IPS DF 4.7 (cell line): ENCODE results near the gene DGAT2L6.
"Not testable (repeated sequence)": the region's sequence is repeated elsewhere in the genome, so short reads cannot be mapped to it uniquely, and the experiment has no call there.

ENCODE experiments used
- DNase-seq: peaks from one replicate; pipeline ENCODE4 v3.0.0-alpha.2; 2013; ENCODE audit warnings: low spot score; ENCODE audit errors: extremely low read depth

Gene DGAT2L6

GRCh38 chrX:70196961-70197720, 19.9 kb downstream of the DGAT2L6 start:
- DNase-seq = peak; percentile 16

GRCh38 chrX:70201732-70202131, 24.4 kb downstream of the DGAT2L6 start:
- no peak for DNase-seq

GRCh38 chrX:70208479-70208878, 31.2 kb downstream of the DGAT2L6 start:
- DNase-seq = no peak

DNA sequence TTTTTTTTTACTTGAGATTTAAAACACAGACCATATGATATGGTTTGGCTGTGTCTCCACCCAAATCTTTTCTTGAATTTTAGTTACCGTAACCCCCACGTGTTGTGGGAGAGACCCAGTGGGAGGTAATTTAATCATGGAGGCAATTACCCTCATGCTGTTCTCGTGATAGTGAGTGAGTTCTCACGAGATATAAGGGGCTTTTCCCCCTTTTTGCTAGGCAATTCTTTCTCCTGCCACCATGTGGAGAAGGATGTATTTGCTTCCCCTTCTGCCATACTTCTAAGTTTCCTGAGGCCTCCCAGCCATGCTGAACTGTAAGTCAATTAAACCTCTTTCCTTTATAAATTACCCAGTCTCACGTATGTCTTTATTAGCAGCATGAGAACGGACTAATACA, 32.3 kb downstream of the DGAT2L6 start:
- DNase-seq = not testable (repeated sequence)

GRCh38 chrX:70219938-70220764, 42.9 kb downstream of the DGAT2L6 start:
- no peak for DNase-seq

DNA sequence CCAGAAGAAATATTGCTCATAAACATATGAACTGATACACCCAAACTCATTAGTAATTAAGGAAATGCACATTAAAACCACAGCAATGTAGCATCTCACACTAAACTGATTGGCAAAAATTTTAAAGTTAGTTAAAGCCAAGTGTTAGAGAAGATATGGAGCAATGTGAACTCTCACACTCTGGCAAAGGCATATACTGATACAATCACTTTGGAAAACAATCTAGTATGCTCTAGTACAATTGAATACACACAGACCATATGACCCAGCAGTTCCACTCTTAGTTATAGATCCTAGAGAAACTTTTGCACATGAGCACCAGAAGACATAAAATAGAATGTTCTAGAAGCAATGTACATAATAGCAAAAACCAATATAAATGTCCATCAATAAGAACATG, 48.8 kb downstream of the DGAT2L6 start:
- no peak for DNase-seq

DNA sequence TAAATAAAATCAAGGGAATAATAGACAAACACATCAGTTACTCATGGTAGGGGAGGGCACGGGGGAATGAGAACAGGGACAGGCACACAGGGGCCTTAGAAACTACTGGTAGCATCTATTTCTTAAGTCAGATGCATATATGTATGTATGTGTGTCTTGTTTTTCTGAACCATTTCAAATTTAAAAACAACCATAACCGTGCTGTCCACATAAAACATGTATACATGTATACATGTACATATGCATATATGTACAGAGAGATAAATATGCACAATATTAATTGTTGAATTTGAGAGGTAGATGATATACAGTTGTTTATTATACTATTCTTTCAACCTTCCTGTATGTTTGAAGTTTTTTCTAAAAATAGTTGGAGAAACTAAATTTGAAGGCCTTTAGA, 49.4 kb downstream of the DGAT2L6 start:
- no peak for DNase-seq

- DNase-seq = no peak
Observed at GRCh38 chrX:70231666-70232065, 54.4 kb downstream of the DGAT2L6 start.

- no peak for DNase-seq
Observed at GRCh38 chrX:70234355-70234754, 57.1 kb downstream of the DGAT2L6 start, which contains the start of gene AWAT1. TSS of gene AWAT1 (plus strand) at chrX:70234655. CDS start at chrX:70234696, 41 bp downstream.

DNA sequence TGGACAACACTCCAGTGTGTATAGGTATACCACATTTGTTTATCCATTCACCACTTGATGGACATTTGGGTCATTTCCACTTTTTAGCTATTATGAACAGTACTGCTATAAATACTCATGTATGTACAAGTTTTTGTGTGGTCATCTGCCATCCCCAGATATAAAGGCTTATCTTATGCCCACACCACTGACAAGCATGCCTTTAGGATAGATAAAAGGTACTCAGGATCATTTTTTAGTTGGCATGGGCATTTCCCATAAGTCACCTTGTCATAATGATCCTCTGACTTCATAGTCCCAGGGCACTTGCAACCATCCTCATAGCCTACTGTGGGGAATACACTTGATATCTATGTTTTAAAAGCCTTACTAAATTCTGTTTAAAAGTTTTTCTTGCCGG, 63.5 kb downstream of the DGAT2L6 start:
- DNase-seq = no peak

DNA sequence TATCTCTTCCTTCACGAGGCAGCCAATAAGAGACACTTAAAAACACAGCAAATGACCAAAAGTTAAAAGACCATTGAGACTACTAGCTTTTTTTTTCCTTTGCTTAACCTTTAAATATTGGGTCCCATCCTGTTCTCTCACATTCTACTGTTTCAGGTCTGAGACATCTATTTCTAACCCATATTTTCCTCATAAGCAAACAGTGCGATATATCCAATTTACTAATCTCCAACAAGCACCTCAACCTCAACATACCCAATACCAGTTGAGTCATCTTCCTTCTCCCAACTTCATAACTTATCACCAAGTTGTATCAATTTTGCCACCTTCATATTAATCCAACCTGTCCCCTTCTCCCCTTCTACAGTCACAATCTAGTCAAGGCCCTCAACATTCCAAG, 64.2 kb downstream of the DGAT2L6 start:
- DNase-seq = no peak

DNA sequence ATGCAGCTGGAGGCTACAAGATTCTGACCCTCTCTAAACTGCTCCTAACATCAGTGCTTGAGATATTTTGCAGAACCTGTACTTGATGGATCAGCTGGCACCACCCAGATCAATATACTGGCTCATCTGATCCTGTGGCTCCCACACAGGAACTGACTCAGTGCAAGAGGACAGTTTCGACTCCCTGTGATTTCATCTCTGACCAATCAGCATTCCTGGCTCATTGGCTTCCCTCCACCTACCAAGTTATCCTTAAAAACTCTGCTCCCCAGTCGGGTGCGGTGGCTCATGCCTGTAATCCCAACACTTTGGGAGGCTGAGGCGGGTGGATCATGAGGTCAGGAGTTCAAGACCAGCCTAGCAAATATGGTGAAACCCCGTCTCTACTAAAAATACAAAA, 66.3 kb downstream of the DGAT2L6 start:
- not testable (repeated sequence) for DNase-seq

GRCh38 chrX:70244881-70245280, 67.6 kb downstream of the DGAT2L6 start:
- DNase-seq = no peak

- no peak for DNase-seq
Observed at GRCh38 chrX:70247252-70247651, 70.0 kb downstream of the DGAT2L6 start.

- DNase-seq = no peak
Observed at GRCh38 chrX:70252491-70252890, 75.2 kb downstream of the DGAT2L6 start.

- no peak for DNase-seq
Observed at GRCh38 chrX:70253377-70254062, 76.2 kb downstream of the DGAT2L6 start.

- DNase-seq = no peak
Observed at GRCh38 chrX:70254063-70254400, 76.7 kb downstream of the DGAT2L6 start.

DNA sequence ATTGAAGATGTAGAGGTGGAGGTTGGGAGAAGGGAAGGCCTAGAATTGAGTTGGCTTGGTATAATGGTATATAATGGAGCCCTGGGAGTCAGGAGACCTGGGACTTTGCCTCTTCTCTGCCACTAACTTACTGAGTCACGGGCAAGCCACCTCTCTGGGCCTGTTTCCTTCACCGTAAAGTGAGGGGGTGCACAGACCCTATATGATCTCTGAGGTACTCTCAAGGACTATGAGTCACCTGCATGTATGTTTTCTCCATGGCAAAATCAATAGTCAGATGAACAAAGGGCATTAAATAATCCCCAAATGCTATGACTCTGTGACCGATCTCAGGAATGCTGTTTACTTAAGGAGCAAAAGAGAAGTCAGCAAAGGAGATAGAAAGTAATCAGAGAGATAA, 77.6 kb downstream of the DGAT2L6 start:
- DNase-seq = no peak
